Measurements from ENCODE around the gene SEC11A. TPM values are rescaled to one million over a fixed set of nuclear protein-coding genes. Genes with fewer than 3 reads are reported as not detected.

SEC11A gene
- total RNA-seq, 1 donor from 2014 or later = 236 TPM

GRCh38 chr15:84721371-84721770 lies 5.4 kb upstream of the SEC11A start:
- TF ChIP-seq CTCF (conservative IDR thresholded peaks at IDR 0.05; ENCODE audit: low read depth, low read length) = no peak
- no peak overlapping the region for H3K4me3 ChIP-seq (ENCODE audit: low read depth, low read length)
- DNase-seq (ENCODE audit: low read depth) = no peak

- TF ChIP-seq CTCF (conservative IDR thresholded peaks at IDR 0.05; ENCODE audit: low read depth, low read length) = no peak
- no peak for DNase-seq (ENCODE audit: low read depth)
- H3K4me3 ChIP-seq (ENCODE audit: low read depth, low read length) = peak overlapping the region; percentile 95
These were observed 401 bp downstream of the SEC11A start for GRCh38 chr15:84715441-84716035.

- no peak for TF ChIP-seq CTCF (conservative IDR thresholded peaks at IDR 0.05; ENCODE audit: low read depth, low read length)
- H3K4me3 ChIP-seq (ENCODE audit: low read depth, low read length) = peak overlapping the region; percentile 95
- DNase-seq (ENCODE audit: low read depth) = no peak
These were observed 1.1 kb downstream of the SEC11A start for GRCh38 chr15:84714821-84715220.

- peak overlapping the region; percentile 95 for H3K4me3 ChIP-seq (ENCODE audit: low read depth, low read length)
These were observed 1.6 kb downstream of the SEC11A start for GRCh38 chr15:84714372-84714771.

GRCh38 chr15:84703808-84704207 lies 12.1 kb downstream of the SEC11A start:
- DNase-seq (ENCODE audit: low read depth) = no peak
- no peak for TF ChIP-seq CTCF (conservative IDR thresholded peaks at IDR 0.05; ENCODE audit: low read depth, low read length)
- no peak overlapping the region for H3K4me3 ChIP-seq (ENCODE audit: low read depth, low read length)

More at GRCh38 chr15:84714372-84714771, 1.6 kb downstream of the SEC11A start:
- TF ChIP-seq CTCF (conservative IDR thresholded peaks at IDR 0.05; ENCODE audit: low read depth, low read length) = no peak
- DNase-seq (ENCODE audit: low read depth) = no peak

GRCh38 chr15:84702961-84703482 lies 12.9 kb downstream of the SEC11A start:
- no peak for TF ChIP-seq CTCF (conservative IDR thresholded peaks at IDR 0.05; ENCODE audit: low read depth, low read length)
- DNase-seq (ENCODE audit: low read depth) = no peak
- H3K4me3 ChIP-seq (ENCODE audit: low read depth, low read length) = no peak overlapping the region

Measured in epithelial cell of proximal tubule (primary cell).